ELF-1 (cell line): ENCODE measurements around the gene KATNAL2.
"Not testable (repeated sequence)": the region's sequence is repeated elsewhere in the genome, so short reads cannot be mapped to it uniquely, and the experiment has no call there.

Source experiments
- DNase-seq: peaks from one replicate; pipeline ENCODE4 v3.0.0-alpha.2; 2016; ENCODE audit warnings: low read depth, low spot score

Gene KATNAL2

DNA sequence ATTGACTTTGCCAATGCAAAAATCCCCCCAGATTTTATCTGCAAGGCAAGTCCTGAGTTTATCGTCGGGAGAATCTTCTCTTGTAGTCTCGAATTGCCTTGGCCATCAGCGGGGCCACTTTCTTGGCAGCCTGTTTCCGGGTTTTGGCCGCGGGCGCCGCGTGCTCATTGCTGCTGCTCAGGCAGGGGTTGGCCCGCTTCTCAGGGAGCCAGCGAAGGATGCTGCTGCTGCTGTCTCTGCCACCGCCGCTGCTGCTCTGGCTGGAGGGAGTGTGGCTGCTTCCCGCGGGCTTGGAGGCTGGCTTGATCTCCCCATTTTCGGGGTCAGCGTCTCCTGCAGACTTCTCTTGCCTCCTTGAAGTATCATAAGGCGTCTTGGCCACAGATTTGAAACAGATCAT lies 115.5 kb downstream of the KATNAL2 start:
- no peak for DNase-seq

DNA sequence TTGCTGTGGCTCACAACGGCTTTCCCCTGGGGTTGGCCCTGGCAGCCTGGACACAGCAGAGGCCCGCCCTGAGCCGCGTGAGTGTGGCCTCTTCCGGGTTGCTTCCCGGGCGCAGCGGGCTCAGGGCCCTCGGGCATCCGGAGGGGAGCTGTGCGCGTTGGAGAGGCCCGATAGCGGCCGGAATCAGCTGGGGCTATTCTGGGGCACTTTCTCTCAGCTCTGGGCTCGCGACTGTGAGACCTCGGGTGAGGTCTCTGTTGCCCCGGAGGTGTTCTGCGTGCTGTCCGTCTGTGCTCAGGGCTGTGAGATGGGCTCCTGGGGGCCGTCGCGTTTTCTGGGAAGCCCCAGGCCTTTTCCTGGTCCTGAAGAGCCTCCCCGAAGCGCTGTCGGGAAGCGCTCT lies 117.2 kb downstream of the KATNAL2 start:
- not testable (repeated sequence) for DNase-seq

DNA sequence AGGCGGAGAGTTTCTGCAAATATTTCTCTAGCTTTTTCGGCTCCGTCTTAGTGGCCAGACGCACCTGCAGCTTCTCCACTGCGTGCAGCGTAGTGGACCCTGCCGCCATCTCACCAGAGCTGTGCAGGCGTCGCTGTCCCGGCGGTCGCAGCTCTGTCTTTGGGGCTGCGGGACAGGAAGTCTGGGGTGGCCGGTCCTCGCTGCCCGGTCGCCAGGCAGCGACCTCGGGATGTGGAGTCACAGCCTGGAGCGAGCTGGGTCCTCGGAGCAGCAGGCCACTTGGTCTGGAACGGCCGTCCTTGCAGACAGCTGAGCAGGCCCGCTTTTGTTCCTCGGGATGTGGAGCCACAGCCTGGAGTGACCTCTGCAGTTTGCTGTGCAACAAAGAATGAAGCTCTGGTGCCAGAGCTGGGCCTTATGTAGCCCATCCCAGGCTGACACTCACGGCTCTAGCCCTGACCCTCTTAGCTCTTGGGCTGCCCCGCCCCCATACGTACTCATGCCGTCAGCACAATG lies 117.8 kb downstream of the KATNAL2 start, which contains the start of gene ELOA2:
TSS of gene ELOA2 (minus strand) at position 466 of the 516 bp plus-strand sequence. CDS start at position 109, 357 bp downstream.
- DNase-seq: no peak

DNA sequence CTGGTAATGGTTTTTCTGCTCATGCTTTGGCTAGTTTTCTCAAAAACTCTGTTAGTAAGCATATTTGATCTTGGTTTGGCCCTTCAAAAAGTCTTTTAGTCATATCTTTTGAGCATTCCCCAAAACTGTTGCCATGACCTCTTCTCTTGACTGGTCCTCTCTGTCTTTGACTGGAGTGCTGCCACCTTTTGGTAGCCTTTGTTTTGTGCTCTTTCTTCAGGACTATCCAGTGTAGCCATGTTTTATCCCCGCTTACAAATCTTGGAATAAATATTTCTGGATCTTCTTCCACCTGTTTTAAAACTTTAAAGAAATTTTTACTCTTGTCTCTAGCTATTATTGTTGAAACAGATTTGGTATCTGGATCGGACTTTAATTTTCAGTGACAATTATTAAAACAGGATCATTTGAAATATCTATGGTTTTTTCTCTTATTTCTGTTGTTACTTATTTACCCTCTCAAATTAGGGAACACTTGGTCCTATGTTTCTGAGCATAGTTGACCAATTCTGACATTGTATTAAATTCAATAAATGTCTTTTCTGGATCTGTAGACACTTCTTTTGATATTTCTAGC lies 119.0 kb downstream of the KATNAL2 start:
- peak; percentile 23 for DNase-seq

DNA sequence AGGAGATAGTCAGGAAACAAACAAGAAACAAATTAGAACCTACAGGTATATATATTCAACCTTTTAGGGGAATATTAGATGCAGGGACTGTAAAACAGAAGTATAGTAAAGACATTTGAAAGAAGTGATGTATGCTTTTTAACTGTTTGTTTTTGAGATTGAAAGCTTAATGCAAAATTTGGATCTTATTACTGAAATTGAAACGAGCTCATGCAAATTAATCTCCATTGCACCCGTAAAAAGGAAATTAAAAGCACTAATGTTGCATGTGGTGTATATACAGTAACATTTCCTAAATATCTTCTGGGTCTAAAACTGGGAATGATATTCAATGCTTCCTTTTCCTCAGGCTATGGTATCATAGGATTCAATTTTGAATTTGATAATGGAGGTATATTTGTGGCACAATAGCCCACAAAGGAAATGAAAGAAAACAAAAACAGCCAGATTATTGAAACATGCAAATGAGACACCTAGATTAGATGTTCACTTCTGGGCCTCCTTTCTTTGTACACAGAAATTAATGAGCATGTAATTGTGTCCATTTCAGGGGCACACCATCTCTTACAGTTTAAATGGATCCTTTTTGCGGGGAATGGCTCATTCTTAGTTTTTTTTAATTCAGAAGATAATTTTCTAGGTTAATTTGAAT lies 119.7 kb downstream of the KATNAL2 start:
- no peak for DNase-seq

DNA sequence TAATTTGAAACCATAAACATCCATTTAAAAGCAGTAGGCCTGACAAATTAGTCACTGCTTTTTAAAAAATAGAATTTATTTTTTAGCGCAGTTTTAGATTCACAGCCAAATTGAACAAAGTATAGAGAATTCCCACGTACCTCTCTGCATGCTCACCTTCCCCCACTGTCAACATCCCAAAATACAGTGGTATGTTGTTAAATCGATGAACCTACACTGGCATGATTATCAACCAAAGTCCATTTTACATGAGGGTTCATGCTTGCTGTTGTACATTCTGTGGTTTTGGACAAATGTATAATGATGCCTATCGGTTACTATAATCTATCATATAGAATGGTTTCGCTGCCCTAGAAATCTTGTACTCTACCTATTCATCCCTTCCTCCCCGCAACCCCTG lies 123.6 kb downstream of the KATNAL2 start:
- no peak for DNase-seq

DNA sequence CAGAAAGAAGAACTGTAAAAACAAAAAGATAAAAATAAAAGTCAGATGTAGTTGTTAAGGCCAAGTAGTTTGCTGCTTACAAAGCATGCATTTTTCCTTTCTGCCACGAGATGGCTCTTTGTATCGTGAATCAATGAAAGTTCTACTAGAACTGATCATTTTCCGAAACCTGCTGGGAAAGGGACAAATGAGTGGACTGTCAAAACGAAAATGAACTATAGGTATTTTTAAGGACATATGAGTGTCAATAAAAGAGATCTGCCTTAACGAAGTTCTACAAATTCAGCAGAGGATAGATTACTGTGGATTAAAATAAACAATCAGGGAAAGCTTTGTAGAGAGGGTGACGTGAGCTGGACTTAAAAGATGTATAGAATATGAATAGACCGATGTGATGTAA lies 133.1 kb downstream of the KATNAL2 start:
- DNase-seq: no peak

DNA sequence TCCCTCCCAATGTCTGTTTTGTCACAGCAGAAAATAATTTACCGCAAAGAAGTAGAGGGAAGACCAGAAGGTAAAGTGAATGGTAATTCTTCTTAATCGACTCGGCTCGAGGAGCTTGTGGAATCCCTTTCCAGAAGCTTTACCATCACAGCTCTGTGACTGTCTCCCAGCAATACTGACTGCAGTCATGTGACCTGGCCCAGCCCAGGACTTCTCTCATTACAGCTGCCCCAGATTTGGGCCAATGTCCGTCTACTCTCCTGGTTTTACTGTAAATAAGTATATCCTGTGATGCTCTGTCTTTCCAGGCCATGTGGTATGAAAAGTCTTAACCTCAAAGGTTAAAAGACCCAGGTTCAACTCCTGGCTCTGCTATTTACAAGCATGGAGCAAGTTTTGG lies 137.0 kb downstream of the KATNAL2 start:
- DNase-seq: no peak

DNA sequence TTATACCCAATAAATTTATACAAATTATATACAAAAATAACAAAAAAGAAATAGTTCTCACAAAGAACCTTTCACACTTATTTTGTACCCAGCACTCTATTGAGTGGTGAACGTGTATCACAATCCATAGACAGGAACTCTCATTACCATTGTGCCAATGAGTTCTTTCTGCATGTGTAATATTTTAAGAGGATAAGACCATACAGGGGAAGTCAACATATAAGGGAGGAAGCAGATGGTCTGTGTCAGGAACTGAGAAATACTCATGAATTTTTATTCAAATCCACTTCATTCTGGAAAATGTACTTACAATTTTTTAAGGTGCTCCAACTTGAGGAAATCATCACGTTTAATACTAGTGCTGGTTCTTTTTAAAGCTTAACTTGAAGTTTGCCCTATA lies 145.1 kb downstream of the KATNAL2 start:
- DNase-seq: no peak

DNA sequence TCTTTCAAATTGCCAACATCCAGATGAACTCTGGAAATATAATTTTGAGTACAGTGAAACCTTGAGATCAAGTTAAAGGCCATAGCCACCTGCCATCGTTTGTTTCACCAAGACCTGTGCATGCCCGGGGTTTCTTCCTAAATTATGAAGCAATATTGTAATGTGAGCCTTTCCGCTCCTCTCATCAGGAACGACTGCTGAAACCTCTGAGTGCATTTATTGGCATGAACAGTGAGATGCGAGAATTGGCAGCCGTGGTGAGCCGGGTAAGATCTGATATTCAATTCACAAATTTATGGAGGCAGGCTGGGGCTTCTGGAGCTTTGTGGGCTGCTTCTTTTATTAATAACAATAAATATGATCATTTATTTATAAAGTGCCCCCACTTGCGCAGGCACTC lies 145.7 kb downstream of the KATNAL2 start:
- no peak for DNase-seq

DNA sequence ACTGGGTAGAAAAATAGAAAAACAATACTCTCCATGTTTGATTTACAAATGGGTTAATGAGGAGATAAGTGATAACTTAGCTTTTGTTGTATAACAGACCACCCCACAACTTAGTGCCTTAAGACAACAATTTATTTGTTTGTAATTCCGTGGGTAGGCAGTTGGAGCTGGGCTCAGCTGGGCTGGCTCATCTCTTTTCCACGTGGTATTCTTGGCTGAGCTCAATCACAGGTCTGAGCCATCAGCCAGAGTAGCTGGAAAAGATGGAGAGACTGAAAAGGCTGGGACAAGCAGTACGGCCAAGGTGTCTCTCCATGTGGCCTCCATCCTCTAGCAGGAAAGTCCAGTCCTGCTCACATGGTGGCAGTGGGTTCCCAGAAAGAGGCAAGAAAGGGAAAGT lies 150.2 kb downstream of the KATNAL2 start:
- DNase-seq: no peak

DNA sequence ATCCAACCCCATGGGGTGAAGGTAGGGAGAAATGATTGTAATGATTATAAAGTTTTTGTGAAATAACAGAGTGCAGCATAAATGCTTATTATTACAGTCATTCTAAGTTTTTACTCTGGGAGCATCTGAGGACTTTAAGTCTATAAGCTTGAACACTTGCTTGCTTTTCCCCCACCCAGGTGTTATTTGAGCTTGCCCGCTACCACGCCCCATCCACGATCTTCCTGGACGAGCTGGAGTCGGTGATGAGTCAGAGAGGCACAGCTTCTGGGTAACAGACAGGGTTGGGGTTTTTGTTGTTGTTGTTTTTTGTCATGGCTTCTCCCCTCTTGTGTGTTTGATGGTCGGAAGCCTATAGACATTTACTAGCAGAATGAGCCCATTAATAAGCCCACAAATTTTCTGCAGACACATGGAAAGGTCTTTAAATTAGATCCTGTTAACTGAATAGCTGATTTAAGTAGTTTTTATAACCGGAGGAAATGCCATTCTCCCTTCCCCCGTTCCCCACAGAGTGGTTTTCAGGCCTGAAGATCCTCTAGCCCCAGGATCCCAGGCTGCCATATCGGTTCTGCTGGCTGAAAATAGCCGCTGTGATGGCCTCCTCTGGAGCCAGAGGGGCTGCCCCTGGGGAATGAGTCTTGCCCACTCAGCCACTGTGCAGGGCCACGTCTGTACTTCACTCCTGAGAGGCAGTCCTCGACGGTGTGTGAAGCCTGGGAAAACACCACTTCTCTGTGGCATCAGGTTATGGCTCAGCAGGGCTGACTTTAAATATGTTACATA lies 157.9 kb downstream of the KATNAL2 start:
- peak; percentile 20 for DNase-seq

DNA sequence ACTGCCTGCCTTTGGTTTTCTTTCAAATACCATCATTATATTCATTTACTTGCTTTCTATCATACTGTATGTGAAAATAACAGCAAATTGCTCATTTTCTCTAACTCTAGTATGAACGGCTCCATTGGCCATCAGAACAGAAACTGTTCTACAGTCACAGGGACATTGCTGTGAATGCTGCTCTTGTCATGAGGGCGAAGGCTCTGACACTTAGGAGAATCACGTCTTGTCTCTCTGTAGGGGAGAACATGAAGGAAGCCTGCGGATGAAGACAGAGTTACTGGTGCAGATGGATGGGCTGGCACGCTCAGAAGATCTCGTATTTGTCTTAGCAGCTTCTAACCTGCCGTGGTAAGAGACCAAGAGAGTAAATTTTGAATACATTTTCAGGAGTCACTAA lies 159.7 kb downstream of the KATNAL2 start:
- no peak for DNase-seq

DNA sequence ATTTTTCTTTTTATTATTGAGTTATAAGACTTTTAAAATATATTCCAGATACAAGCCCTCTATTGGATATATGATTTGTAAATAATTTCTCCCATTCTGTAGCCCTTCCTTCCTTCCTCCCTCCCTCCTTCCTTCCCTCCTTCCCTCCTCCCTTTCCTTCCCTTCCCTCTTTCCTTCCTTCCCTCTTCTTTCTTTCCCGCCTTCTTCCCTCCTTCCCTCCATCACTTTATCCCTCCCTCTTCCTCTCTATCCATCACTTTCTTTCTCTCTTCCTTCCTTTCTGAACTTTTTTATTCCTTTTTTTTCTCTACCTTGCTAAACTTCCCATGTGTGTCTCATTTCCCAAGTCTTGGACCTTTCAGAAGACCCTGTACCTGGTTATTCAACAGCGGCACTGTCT lies 163.5 kb downstream of the KATNAL2 start:
- no peak for DNase-seq

DNA sequence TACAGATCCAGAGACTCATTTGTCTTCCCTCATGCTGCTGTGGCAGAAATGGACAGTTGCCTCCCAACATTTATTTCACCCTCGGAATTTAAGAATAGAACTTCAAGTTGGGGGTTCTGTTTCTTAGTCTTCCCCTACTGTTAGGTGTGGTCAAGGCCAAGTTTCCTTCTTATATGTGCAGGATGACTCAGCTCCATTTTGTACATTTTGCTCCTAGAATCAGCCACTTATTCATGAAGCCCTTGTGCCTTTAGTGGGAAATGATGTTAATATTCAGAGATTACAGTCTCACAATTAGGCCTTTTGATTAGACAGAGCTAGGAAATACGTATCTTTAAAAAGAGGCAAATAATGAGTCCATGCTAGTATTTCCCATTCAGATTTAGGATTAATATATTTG lies 164.2 kb downstream of the KATNAL2 start:
- no peak for DNase-seq

DNA sequence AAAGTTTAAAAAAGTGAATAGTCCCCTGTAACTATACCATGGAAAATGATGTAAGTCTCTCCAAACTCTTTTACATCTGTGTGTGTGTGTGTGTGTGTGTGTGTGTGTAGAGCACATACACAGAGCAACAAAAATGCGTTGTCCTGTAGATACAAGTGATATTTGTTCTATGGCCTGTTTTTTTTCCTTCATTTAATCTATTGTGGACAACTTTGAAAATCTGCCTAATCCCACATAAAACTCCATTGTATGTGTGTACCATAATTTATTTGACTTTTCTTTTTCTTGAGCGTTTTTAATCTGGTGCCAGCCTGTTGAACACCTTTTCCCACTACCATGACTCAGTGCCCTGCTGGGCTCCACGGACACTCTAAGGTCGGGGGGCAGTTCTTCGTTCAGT lies 170.3 kb downstream of the KATNAL2 start:
- no peak for DNase-seq

DNA sequence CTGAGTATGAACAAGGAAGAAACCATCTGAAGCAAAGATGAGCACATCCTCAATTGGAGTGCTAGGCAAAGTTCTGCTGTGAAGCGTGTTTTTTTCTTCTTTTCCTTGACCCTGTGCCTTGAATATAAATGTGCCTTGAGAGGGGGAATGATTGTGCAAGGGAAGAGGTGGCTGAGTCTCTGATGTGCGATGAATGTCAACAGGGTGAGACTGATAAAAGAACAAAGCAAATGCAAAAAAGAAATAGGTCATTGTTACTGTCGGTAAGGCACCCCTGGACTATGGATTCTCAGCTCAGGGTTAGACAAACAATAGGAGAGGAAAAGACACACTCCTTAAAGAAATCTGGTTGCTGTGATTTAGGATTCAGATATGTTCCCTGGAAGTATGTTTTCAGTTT lies 178.4 kb downstream of the KATNAL2 start:
- DNase-seq: no peak

DNA sequence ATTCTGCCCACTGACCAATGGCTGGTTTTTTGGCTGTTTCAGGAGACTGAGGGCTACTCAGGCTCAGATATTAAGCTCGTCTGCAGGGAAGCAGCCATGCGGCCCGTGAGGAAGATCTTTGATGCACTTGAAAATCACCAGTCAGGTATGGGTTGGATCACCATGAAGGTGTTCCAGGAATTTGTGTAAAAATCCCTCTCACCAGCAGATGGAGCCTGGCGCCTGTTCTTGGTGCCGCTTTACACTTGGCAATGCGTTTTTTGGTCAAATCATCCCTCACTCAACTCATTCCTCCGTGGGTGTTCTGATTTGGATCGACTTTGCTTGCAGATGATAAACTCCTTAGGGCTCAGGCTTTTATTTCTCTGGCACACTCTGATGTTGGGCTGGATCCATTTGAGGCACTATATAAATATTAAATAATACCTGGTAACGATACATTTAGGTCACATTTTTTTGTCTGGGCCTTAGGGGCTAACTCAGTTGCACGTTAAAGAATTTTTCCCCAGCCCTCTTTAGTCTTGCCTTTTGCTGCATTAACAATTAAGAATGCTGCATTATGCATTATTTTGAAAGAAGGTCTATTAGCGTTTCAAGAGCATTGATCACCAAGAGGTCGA lies 182.9 kb downstream of the KATNAL2 start:
- peak; percentile 75 for DNase-seq

DNA sequence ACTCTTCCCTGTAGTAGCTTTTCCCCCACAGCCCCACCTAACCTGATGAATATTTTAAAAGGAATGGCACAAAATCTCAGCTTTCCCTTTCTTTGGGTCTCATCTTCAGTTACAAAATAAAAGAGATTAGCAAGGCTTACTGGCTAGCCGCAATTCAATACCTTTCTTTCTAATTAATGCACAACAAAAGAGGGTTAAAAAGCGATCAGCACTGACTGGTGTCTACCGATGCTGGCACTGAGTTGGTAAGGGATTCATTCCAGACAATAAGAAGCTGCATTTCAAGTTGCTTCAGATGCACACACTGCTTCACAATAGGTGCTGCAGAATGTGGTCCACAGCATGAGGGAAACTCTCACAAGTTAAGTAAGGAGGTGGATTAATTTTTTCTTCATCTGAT lies 191.0 kb downstream of the KATNAL2 start:
- DNase-seq: no peak

DNA sequence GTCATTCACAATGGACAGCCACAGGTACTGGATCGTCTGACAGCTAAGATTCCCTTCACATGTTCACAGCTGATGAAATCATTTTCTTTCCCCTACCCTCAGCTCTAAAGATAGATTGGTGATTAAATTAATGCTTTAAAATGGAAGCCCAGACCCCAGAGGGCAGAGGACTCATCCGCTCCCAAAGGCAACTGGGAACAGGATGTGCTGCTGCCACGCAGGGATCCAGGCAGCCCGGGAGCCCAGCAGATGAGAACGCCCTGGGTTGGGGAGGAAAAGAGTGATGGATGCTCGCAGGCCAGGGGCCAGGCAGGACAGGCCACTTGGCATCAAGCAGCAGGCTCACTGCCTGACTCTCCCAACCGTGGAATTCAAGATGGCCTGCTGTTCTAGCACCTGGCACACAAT lies 191.6 kb downstream of the KATNAL2 start:
- DNase-seq: no peak

DNA sequence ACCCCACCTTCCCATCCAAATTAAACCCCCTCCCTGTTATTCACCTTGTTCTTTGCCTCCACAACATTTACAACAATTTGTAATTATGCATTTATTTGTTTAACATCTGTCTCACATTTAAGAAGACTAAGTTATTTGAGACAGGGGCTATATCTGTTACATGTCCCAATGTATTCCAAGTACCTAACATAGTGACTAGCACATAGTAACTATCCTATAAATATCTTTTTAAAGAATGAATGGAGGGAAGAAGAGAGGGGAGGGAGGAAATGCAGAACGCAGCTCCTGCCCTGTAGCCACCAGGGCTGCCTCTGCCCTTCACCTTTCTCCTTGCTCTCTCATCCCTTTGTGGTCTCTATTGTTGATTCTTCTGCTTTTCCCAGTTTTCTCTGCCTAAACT lies 192.3 kb downstream of the KATNAL2 start:
- no peak for DNase-seq
